Mesodermal cell (in vitro differentiated cells): ENCODE results near the gene MYO7A.

Experiments used
- H3K27ac ChIP-seq: 2 replicates; pipeline ENCODE4 v1.7.0; 2013; ENCODE audit warnings: mild to moderate bottlenecking, low read depth, low read length, moderate library complexity; ENCODE audit not compliant: severe bottlenecking
- H3K36me3 ChIP-seq: 2 replicates; pipeline ENCODE4 v1.7.1; 2013; ENCODE audit warnings: mild to moderate bottlenecking, low read length, moderate library complexity; ENCODE audit not compliant: control insufficient read depth, insufficient read depth
- H3K4me1 ChIP-seq: one replicate; pipeline ENCODE4 v1.7.1; 2013; ENCODE audit warnings: mild to moderate bottlenecking, low read length; ENCODE audit not compliant: insufficient read depth, control insufficient read depth, poor library complexity, severe bottlenecking
- H3K4me3 ChIP-seq: 2 replicates; pipeline ENCODE4 v1.7.0; 2013; ENCODE audit warnings: low read length, control low read depth, mild to moderate bottlenecking; ENCODE audit not compliant: insufficient read depth, poor library complexity, severe bottlenecking; ENCODE audit errors: extremely low read depth
- H3K9me3 ChIP-seq: 2 replicates; pipeline ENCODE4 v1.7.1; 2013; ENCODE audit warnings: mild to moderate bottlenecking, low read length, moderate library complexity; ENCODE audit not compliant: control insufficient read depth
- whole genome bisulfite sequencing, 2 experiments: methylation state at CpG; one replicate each; pipeline ENCODE4 v1.1.5; 2013; ENCODE audit warnings: missing lambda C conversion rate in 2 of 2; ENCODE audit not compliant: insufficient coverage in 2 of 2; 5-methylcytosine and 5-hydroxymethylcytosine counted together

The MYO7A gene

DNA sequence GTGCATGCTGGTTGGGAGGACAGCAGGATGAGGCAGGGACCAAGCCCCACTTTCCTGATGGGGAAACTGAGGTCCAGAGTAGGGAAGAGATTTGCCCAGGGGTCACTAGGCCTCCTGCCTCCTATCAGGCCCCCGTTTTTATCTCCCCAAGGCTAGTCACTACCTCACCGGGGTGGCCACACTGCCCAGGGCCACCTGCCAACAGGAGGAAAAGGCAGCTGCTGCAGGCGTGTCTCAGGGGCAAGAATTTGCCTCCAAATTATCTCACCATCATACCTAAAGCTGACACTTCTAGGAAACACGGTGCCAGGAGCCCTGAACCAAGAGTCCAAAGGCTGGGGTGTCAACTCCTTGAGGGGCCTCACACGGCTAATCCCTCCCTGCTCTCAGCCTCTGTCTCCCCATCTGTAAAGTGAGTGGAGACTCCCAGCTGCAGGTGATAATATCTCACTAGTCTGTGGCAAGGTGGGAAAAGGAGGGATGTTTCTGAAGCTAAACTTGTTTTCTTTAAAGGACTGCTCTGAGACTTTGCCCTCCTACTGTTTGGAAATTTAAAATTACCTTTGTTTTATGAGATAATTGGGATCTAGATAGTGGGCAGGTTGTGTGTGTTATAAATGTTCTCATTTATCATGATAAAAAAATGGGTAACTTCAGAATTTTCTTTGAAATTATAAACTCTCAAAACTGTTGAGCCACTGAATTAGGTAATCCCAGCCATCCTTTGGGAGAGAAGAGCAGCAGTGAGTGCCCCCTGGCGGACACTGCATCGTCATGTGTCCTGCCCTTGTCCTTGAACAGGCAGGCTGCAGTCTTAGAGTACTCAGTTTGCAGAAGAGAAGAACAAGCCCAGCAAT lies 60.0 kb downstream of the MYO7A start:
- WGBS, 2 experiments, result 46 to 52% methylated on average over 5 of the region's 7 CpGs
- Histone ChIP-seq H3K4me3 (no peak overlapping the region), H3K9me3 (no peaks in the 10 kb centered on the region), H3K36me3 (no peaks in the 10 kb centered on the region), H3K27ac (no peak overlapping the region), H3K4me1 (no peaks in the 10 kb centered on the region)

DNA sequence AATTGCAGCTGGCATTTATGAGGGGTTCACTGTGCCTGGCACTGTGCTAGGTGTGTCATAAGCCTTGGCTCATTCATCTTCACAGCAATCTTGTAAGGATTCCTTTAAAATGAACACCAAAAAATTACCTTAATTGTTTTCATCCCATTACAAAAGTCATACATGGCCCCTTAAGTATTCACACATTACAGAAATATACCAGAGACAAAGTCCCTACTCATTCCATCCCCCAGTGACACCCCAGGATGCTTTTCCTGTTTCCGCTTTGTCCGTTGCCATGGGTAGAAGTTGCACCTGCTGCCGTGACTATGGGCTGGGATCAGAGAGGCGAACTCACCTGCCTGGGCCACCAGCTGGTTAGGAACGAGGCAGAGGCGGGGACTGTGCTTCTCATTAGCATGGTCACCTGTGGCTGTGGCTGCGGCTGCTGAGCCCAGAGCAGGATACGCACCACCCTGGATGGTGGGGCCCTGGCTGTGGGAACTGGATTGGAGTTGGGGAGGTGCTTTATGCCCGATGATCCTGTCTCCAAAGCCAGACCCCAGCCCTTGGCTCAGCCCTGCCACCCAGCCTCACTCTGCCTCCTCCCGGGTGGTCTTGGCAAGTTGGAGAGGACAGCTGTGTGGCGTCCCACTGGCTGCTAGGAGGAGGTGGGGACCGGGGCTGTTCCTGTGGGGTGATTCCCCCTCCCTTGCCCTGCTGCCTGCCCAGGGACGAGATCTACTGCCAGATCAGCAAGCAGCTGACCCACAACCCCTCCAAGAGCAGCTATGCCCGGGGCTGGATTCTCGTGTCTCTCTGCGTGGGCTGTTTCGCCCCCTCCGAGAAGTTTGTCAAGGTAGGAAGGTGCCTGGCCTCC lies 60.8 kb downstream of the MYO7A start:
- no peak overlapping the region for H3K4me3 ChIP-seq
- no peaks in the 10 kb centered on the region for H3K9me3 ChIP-seq
- no peaks in the 10 kb centered on the region for H3K4me1 ChIP-seq
- H3K27ac ChIP-seq, result no peak overlapping the region
- no peaks in the 10 kb centered on the region for H3K36me3 ChIP-seq
- WGBS, 2 experiments, result 85 to 93% methylated on average over 11 to 12 of the region's 18 CpGs

DNA sequence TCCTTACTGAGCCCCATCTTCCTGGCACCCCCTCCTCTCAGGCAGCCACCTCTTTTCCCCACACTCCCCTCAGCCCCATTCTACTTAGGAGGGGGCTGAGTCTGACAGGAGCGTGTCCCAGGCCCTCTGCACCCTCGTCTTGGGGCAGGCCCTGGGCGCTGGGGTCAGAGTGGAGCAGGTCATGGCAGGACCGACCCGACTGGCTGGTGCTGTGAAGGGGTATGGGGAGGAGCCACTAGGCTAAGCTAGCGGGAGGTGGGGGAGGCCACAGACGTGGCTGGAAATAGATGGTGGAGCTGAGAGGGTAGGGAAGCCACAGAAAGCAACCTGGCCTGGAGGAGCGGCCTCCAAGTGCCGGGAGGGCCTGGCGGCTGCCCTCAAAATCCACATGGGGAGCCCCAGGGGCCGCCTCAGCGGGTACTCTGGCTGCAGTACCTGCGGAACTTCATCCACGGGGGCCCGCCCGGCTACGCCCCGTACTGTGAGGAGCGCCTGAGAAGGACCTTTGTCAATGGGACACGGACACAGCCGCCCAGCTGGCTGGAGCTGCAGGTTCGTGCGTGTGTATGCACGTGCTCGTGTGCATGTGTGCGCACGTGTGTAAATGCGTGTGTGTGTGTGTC lies 61.7 kb downstream of the MYO7A start:
- H3K27ac ChIP-seq, result no peak overlapping the region
- H3K4me3 ChIP-seq, result no peak overlapping the region
- no peaks in the 10 kb centered on the region for H3K9me3 ChIP-seq
- H3K36me3 ChIP-seq, result no peaks in the 10 kb centered on the region
- WGBS, 2 experiments, result 91 to 92% methylated on average over 24 to 26 of the region's 28 CpGs
- no peaks in the 10 kb centered on the region for H3K4me1 ChIP-seq

DNA sequence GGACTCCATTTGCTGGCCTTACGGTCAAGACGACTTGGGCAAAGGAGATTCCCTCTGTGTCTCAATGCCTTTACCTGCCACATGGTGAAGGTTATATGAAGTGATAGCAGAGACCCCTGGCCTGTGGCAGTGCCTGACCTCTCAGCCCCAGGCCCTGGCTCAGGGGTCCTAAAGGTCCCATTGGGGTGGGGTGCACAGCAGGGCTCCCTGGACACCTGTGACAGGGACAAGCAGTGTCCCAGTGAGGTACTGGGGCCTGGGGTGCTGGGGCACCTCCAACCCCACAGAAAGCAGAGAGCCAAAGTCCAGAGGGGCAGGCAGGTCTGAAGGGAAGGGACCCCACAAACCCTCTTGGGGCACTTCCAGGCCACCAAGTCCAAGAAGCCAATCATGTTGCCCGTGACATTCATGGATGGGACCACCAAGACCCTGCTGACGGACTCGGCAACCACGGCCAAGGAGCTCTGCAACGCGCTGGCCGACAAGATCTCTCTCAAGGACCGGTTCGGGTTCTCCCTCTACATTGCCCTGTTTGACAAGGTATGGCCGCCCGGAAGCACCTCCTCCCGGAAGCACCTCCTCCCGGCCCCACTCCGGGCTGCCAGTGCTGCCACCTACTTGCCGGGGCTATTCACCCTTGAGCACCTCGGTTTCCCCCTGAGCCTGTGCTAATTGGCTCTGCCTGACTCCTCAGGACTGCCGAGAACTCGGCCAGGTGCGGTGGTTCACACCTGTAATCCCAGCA lies 62.5 kb downstream of the MYO7A start:
- no peaks in the 10 kb centered on the region for H3K9me3 ChIP-seq
- WGBS, 2 experiments, result 90 to 92% methylated on average over 21 of the region's 21 CpGs
- no peaks in the 10 kb centered on the region for H3K36me3 ChIP-seq
- no peak overlapping the region for H3K4me3 ChIP-seq
- H3K27ac ChIP-seq, result no peak overlapping the region
- no peaks in the 10 kb centered on the region for H3K4me1 ChIP-seq

DNA sequence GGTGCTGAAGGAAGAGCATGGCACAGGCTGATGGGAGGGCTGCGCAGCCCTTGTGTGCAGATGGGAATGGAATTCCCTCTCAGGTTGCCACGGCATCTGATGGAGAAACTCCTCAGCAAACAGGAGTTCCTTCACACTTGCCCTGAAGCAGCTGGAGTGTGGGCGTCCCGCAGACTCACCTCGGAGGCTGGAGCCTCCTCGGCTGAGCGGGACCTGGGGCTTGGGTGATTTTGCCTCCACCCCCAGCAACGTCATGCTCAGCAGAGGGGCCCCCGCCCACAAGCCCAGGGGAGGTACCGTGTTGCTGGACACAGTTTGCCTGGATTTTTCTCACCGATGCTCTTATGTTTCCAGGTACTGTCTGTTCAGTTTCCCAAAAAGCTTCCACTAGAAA lies 63.4 kb downstream of the MYO7A start:
- 88 to 90% methylated on average over 10 of the region's 11 CpGs for WGBS, 2 experiments
- no peak overlapping the region for H3K4me3 ChIP-seq
- H3K36me3 ChIP-seq, result no peaks in the 10 kb centered on the region
- H3K27ac ChIP-seq, result no peak overlapping the region
- H3K9me3 ChIP-seq, result no peaks in the 10 kb centered on the region
- H3K4me1 ChIP-seq, result no peaks in the 10 kb centered on the region

DNA sequence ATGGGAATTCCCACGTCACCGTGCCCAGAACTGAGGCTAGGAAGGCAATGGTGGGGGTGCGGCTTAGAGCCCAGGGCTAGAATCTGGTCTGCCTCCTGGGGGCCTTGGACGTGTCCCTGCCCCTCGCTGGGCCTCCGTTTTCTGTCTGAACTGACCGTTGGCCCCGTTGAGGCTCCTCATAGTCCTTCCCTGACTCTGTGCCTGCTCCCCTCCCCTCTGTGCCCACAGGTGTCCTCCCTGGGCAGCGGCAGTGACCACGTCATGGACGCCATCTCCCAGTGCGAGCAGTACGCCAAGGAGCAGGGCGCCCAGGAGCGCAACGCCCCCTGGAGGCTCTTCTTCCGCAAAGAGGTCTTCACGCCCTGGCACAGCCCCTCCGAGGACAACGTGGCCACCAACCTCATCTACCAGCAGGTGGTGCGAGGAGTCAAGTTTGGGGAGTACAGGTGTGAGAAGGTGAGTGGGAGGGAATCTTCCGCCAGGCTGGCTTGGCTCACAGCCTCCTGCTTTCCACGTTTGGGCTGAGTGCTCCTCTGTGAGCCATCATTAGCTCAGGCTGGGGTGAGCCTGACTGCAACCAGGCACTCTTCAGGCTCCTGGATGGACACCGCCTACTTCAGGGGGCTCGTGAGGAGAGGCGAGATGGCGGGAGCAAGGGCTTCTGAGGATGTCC lies 63.9 kb downstream of the MYO7A start:
- Histone ChIP-seq H3K9me3 (no peaks in the 10 kb centered on the region), H3K4me3 (no peak overlapping the region), H3K36me3 (no peaks in the 10 kb centered on the region), H3K4me1 (no peaks in the 10 kb centered on the region), H3K27ac (no peak overlapping the region)
- WGBS, 2 experiments, result 48 to 51% methylated on average over 19 to 23 of the region's 27 CpGs

DNA sequence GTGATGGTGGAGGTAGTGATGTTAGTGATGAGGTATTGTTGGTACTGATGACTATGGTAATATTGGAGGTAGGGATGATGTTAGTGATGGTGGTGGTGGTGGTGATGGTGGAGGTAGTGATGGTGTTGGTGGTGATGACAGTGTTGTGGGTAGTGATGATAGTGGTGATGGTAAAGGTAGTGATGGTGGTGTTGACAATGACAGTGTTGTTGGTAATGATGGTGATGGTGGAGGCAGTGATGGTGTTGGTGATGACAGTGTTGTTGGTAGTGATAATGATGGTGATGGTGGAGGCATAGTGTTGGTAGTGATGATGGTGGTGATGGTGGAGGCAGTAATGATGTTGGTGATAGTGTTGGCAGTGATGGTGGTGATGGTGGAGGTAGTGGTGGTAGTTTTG lies 65.1 kb downstream of the MYO7A start:
- Histone ChIP-seq H3K36me3 (no peaks in the 10 kb centered on the region), H3K9me3 (no peaks in the 10 kb centered on the region), H3K27ac (no peak overlapping the region), H3K4me3 (no peak overlapping the region), H3K4me1 (no peaks in the 10 kb centered on the region)

DNA sequence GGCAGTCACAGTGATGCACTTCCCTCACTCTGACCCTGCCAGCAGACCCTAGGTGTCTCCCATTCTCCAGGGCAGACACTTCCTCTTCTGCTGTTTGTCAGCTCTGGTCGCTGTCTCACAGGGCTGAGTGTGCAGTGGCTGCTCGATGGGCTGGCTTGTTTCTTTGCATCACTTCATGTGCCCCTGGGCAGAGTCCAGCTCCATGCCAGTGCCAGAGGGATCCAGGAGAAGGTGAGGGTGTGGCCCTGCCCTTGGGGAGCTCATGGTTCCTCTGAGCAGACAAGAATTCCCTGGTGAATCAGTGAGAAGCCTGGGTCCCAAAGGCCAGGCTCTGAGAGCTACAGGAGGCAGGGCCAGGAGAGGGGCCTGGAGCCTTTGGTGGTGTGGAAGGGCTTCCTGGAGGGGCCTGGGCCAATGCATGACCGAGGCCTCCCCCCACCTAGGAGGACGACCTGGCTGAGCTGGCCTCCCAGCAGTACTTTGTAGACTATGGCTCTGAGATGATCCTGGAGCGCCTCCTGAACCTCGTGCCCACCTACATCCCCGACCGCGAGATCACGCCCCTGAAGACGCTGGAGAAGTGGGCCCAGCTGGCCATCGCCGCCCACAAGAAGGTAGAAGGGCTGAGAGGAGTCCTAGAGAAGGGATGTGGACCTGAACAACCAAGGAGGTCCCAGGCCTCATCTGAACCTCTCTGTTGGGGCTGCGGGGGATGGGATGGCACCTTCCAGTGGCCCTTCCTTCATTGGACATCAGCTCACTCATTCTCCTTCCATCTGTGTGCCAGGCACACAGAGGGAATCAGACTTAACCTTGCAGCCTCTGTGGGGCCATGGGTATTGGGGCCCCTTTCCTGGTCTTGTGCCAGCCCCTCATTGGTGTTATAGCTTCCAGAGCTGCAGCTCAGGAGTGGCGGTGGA lies 66.1 kb downstream of the MYO7A start:
- Histone ChIP-seq H3K27ac (no peak overlapping the region), H3K36me3 (no peaks in the 10 kb centered on the region), H3K4me3 (no peak overlapping the region), H3K4me1 (no peaks in the 10 kb centered on the region), H3K9me3 (no peaks in the 10 kb centered on the region)
- 89 to 90% methylated on average over 11 to 14 of the region's 15 CpGs for WGBS, 2 experiments

DNA sequence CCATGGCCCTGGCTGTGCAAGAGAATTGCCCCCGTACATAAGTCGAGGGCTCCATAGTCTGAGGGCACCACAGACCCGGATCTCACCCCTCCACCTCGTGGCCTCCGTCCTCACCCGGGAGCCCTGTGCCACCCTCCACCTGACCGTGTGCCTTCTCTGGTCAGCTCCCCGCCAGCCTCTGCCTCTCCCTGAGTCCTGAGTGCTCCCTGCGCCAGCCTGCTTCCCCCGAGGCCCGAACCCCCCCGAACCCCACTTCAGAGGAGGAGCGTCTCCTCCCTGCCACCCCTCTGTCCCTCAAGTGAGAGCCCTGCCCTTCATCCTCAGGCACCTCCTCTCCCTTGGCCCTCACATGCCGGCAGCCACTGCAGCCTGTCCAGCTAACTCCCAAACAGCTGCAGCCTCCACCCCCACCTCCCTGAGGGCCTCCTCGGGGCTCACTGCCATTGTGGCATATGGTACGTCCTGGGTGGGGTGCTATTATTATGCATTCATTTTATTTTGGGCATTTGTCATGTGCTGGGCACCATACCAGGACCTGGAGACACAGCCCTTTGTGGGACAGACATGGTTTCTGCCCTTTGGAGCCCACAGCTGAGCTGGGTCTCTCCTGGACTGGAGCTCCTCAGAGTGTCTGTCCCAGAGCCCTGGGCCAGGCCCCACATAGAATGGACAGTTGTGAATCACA lies 67.2 kb downstream of the MYO7A start:
- H3K4me1 ChIP-seq, result no peaks in the 10 kb centered on the region
- H3K27ac ChIP-seq, result no peak overlapping the region
- H3K36me3 ChIP-seq, result no peaks in the 10 kb centered on the region
- WGBS, 2 experiments, result 90 to 91% methylated on average over 10 to 14 of the region's 16 CpGs
- no peak overlapping the region for H3K4me3 ChIP-seq
- no peaks in the 10 kb centered on the region for H3K9me3 ChIP-seq
